PC-9 (cell line): ENCODE data around the gene TMEM163.

Source experiments
- EZH2 ChIP-seq: fragments of 200-600 bp; sonication (generic); IDR thresholded peaks from 2 replicates; pipeline ENCODE4 v1.8.0; 2017; ENCODE audit warnings: antibody characterized with exemption, low read depth
- TF ChIP-seq, protein P1 (sequence below): fragments of 200-600 bp; sonication (generic); conservative IDR thresholded peaks from 2 replicates; pipeline ENCODE4 v1.6.1; 2017; ENCODE audit warnings: mixed run types, antibody characterized with exemption, mild to moderate bottlenecking, moderate library complexity

- TF ChIP-seq, protein P1, sequence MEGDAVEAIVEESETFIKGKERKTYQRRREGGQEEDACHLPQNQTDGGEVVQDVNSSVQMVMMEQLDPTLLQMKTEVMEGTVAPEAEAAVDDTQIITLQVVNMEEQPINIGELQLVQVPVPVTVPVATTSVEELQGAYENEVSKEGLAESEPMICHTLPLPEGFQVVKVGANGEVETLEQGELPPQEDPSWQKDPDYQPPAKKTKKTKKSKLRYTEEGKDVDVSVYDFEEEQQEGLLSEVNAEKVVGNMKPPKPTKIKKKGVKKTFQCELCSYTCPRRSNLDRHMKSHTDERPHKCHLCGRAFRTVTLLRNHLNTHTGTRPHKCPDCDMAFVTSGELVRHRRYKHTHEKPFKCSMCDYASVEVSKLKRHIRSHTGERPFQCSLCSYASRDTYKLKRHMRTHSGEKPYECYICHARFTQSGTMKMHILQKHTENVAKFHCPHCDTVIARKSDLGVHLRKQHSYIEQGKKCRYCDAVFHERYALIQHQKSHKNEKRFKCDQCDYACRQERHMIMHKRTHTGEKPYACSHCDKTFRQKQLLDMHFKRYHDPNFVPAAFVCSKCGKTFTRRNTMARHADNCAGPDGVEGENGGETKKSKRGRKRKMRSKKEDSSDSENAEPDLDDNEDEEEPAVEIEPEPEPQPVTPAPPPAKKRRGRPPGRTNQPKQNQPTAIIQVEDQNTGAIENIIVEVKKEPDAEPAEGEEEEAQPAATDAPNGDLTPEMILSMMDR: no peak
- TF ChIP-seq EZH2: no peak
Observed at GRCh38 chr2:134458950-134459349, 259.9 kb downstream of the TMEM163 start.
